ENCODE measurements around the gene STAT6.
"Not testable (repeated sequence)": the region's sequence is repeated elsewhere in the genome, so short reads cannot be mapped to it uniquely, and the experiment has no call there.

STAT6 gene

GRCh38 chr12:57063991-57064685 lies 47.0 kb downstream of the STAT6 start:
- no peak overlapping the region for H3K4me3 ChIP-seq (ENCODE audit: low read length)
- no peak for TF ChIP-seq CTCF (conservative IDR thresholded peaks at IDR 0.05; ENCODE audit: low read length)
- no peak for DNase-seq (ENCODE audit: low read depth)

- no peak for DNase-seq (ENCODE audit: low read depth)
- no peak overlapping the region for H3K4me3 ChIP-seq (ENCODE audit: low read length)
- no peak for TF ChIP-seq CTCF (conservative IDR thresholded peaks at IDR 0.05; ENCODE audit: low read length)
These were observed 52.7 kb downstream of the STAT6 start for GRCh38 chr12:57058454-57058853.

GRCh38 chr12:57057067-57057751 lies 54.0 kb downstream of the STAT6 start:
- no peak for DNase-seq (ENCODE audit: low read depth)
- no peak overlapping the region for H3K4me3 ChIP-seq (ENCODE audit: low read length)
- TF ChIP-seq CTCF (conservative IDR thresholded peaks at IDR 0.05; ENCODE audit: low read length) = no peak

- no peak overlapping the region for H3K4me3 ChIP-seq (ENCODE audit: low read length)
- TF ChIP-seq CTCF (conservative IDR thresholded peaks at IDR 0.05; ENCODE audit: low read length) = no peak
- no peak for DNase-seq (ENCODE audit: low read depth)
These were observed 55.3 kb downstream of the STAT6 start for GRCh38 chr12:57055824-57056223.

GRCh38 chr12:57053901-57054300 lies 57.3 kb downstream of the STAT6 start:
- not testable (repeated sequence) for H3K4me3 ChIP-seq (ENCODE audit: low read length); DNase-seq (ENCODE audit: low read depth)

GRCh38 chr12:57053146-57053545 lies 58.0 kb downstream of the STAT6 start:
- DNase-seq (ENCODE audit: low read depth); H3K4me3 ChIP-seq (ENCODE audit: low read length): not testable (repeated sequence)

GRCh38 chr12:57051011-57051410 lies 60.2 kb downstream of the STAT6 start:
- H3K4me3 ChIP-seq (ENCODE audit: low read length) = no peak overlapping the region
- no peak for TF ChIP-seq CTCF (conservative IDR thresholded peaks at IDR 0.05; ENCODE audit: low read length)
- DNase-seq (ENCODE audit: low read depth) = no peak

GRCh38 chr12:57049890-57050289 lies 61.3 kb downstream of the STAT6 start, which contains the start of gene MYO1A:
Gene MYO1A, minus strand, starts transcription at chr12:57050129. Its CDS starts 1,806 bp downstream, at chr12:57048323.
- no peak within 1 kb of the TSS for H3K4me3 ChIP-seq (ENCODE audit: low read length)
- TF ChIP-seq CTCF (conservative IDR thresholded peaks at IDR 0.05; ENCODE audit: low read length) = no peak
- no peak for DNase-seq (ENCODE audit: low read depth)
